Prostate gland (tissue), 2 donors: ENCODE results near the gene STX1B.

Experiments
- CTCF ChIP-seq, 4 experiments: fragments of 200-600 bp in 2 of 4; fragments of 450-650 bp in 2 of 4; sonication (generic) in 2 of 4; IDR thresholded peaks; 1 replicate in 3 of 4; 2 replicates in 1 of 4; pipeline ENCODE4 v1.5.1; 2016 to 2019; ENCODE audit warnings: antibody characterized with exemption in 4 of 4, mild to moderate bottlenecking in 2 of 4, moderate library complexity in 2 of 4
- POLR2A ChIP-seq: fragments of 450-650 bp; IDR thresholded peaks from one replicate; pipeline ENCODE4 v1.6.1; 2016; ENCODE audit warnings: antibody characterized with exemption, mild to moderate bottlenecking

- no peak for TF ChIP-seq POLR2A
- TF ChIP-seq CTCF (IDR thresholded peaks at IDR 0.05) = no peak
Observed at GRCh38 chr16:30967795-30968194, 42.6 kb downstream of the STX1B start.
